GM06990 (cell line): Measurements from ENCODE around the gene VWA5A.

Source experiments
- DNase-seq: peaks from one replicate; pipeline ENCODE4 v3.0.0-alpha.2; 2011; ENCODE audit not compliant: insufficient read length; ENCODE audit errors: extremely low read depth
- H3K27me3 ChIP-seq: replicated peaks from 2 replicates; pipeline ENCODE4 v1.6.0; 2011; ENCODE audit warnings: low read length; ENCODE audit not compliant: control insufficient read depth, insufficient read depth
- H3K36me3 ChIP-seq: 2 replicates; pipeline ENCODE4 v1.5.1; 2011; ENCODE audit warnings: low read length; ENCODE audit not compliant: control insufficient read depth, insufficient read depth
- H3K4me3 ChIP-seq: replicated peaks from 2 replicates; pipeline ENCODE4 v1.5.1; 2011; ENCODE audit warnings: low read depth, mild to moderate bottlenecking, control low read depth, low read length
- CTCF ChIP-seq: IDR thresholded peaks from 2 replicates; pipeline ENCODE4 v1.5.1; 2011; ENCODE audit warnings: low read length, control low read depth, mild to moderate bottlenecking, inconsistent platforms; ENCODE audit not compliant: insufficient read depth, poor library complexity, severe bottlenecking

The VWA5A gene

GRCh38 chr11:124071623-124071948, 43.7 kb upstream of the VWA5A start:
- no peak for TF ChIP-seq CTCF
- no peaks in the 10 kb centered on the region for H3K27me3 ChIP-seq
- DNase-seq, result no peak
- H3K4me3 ChIP-seq, result no peak overlapping the region
- no peaks in the 10 kb centered on the region for H3K36me3 ChIP-seq

- no peak overlapping the region for H3K4me3 ChIP-seq
- no peak for TF ChIP-seq CTCF
- no peak for DNase-seq
- no peaks in the 10 kb centered on the region for H3K27me3 ChIP-seq
- no peaks in the 10 kb centered on the region for H3K36me3 ChIP-seq
Observed at GRCh38 chr11:124072147-124072546, 43.1 kb upstream of the VWA5A start.

- DNase-seq, result no peak
- no peak for TF ChIP-seq CTCF
- Histone ChIP-seq H3K36me3 (no peaks in the 10 kb centered on the region), H3K27me3 (no peaks in the 10 kb centered on the region), H3K4me3 (no peak overlapping the region)
Observed at GRCh38 chr11:124074554-124074953, 40.7 kb upstream of the VWA5A start.

- no peaks in the 10 kb centered on the region for H3K36me3 ChIP-seq
- no peak for DNase-seq
- no peak for TF ChIP-seq CTCF
- H3K4me3 ChIP-seq, result no peak overlapping the region
- H3K27me3 ChIP-seq, result no peaks in the 10 kb centered on the region
Observed at GRCh38 chr11:124075492-124075840, 39.8 kb upstream of the VWA5A start.

- peak overlapping the region; percentile 48 for H3K4me3 ChIP-seq
- DNase-seq, result peak; percentile 59
- H3K27me3 ChIP-seq, result no peaks in the 10 kb centered on the region; the same call in 1 of the 2 replicates
- TF ChIP-seq CTCF, result peak; percentile 6
- H3K36me3 ChIP-seq, result no peaks in the 10 kb centered on the region
Observed at GRCh38 chr11:124075841-124076651, 39.2 kb upstream of the VWA5A start.

- no peak for TF ChIP-seq CTCF
Observed at GRCh38 chr11:124077266-124077665, 38.0 kb upstream of the VWA5A start.

More at GRCh38 chr11:124077266-124077665, 38.0 kb upstream of the VWA5A start:
- Histone ChIP-seq H3K4me3 (no peak overlapping the region), H3K27me3 (no peaks in the 10 kb centered on the region; the same call in 1 of the 2 replicates), H3K36me3 (no peaks in the 10 kb centered on the region)
- no peak for DNase-seq
